Occipital lobe (tissue), 3 donors: ENCODE measurements around the gene PADI3. TPM values are rescaled to one million over a fixed set of nuclear protein-coding genes. Genes with fewer than 3 reads are reported as not detected.

Source experiments
- DNase-seq: peaks from one replicate; lab custom pipeline; 2025; lab: John Stamatoyannopoulos, UW
- small RNA-seq: library from RNA; depleted of rRNA; stranded (forward); fragments of <200 nt; gene quantifications from one replicate; pipeline ENCODE3, GENCODE V24; 2014
- total RNA-seq: library from RNA; depleted of rRNA; stranded (reverse); fragments of >200 nt; gene quantifications from one replicate; pipeline ENCODE4 v1.2.3, GENCODE V29; 2014

PADI3 gene
- total RNA-seq, 1 donor from 2014 or later = not detected

GRCh38 chr1:17330856-17331255 lies 82.0 kb downstream of the PADI3 start:
- DNase-seq = no peak

GRCh38 chr1:17333081-17333480 lies 84.2 kb downstream of the PADI3 start:
- no peak for DNase-seq

Small RNAs within 50 kb of the gene (small RNA-seq; reads per million reads assigned to genes)
- gene MIR3972 = not detected

Other genes starting within 250 kb of the PADI3 start
- gene ATP13A2, start 237.2 kb upstream of the PADI3 start, total RNA-seq = 59.4 TPM
- gene SDHB, start 195.1 kb upstream of the PADI3 start, total RNA-seq = 67.1 TPM
- gene PADI2, start 129.6 kb upstream of the PADI3 start, total RNA-seq = 0.94 TPM
- gene PADI1, start 44.0 kb upstream of the PADI3 start, total RNA-seq = not detected
- not detected for gene PADI4, start 59.1 kb downstream of the PADI3 start, total RNA-seq
- gene PADI6, start 123.1 kb downstream of the PADI3 start, total RNA-seq = not detected
- gene RCC2, start 190.6 kb downstream of the PADI3 start, total RNA-seq = 26.8 TPM